ENCODE measurements around the gene CDK14. TPM values are rescaled to one million over a fixed set of nuclear protein-coding genes. Genes with fewer than 3 reads are reported as not detected.

CDK14 gene
- total RNA-seq, 1 experiment from 2014 or later: 23.6 TPM

DNA sequence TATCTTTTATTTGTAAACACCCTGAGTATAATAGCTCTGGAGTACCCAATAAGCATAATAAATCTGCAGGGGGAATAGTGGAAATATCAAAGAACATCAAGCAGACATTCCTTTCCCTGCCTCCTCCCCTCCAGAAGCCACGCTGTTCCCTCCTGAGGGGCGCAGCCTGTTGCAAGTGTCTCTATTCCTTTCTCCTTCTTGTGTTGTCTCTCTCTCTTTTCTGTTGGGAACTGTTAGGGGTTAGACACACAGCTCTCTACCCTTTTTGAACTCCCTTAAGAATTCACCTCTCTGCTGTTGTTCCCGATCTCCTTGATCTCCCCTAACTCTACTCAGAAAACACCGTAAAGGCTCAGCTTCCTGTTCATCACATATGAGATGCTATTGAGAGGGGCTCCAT lies 490.1 kb downstream of the CDK14 start:
- DNase-seq (ENCODE audit: low read depth): no peak

DNA sequence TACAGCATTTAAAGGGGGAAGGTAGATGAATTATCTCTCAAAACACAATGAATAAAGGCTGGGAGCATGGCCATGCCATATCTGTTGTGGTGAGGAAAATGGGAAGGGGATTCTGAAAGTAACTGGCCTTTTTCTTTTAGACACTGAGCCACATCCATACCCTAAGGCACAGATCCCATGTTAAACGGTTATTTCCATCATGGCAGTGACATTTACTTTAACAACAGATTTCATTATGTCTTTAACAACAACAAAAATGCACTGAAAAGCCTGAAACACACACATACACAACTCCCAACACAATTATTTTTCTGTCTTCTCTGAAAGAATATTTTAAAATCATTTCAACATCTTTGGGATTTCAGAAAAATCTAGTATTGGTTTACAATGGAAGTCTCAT lies 492.0 kb downstream of the CDK14 start:
- no peak for DNase-seq (ENCODE audit: low read depth)

DNA sequence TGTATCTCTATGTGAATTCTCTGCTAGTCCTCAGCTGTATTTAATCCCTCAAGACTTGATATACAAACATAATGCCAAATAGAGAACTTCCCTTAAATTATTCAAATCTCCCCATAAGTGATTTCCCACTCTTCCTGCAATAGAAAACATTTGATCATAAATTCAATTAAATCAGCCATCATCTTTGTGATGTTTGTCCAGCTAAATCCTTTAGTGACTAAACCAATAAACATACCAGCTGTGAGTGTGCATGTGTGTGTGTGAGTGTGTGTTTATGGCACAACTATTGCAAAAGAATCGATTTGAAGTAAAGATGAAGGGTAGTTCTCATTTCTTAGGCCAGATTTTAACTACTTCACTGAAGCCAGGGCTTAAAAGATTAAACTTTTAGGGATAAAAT lies 492.6 kb downstream of the CDK14 start:
- no peak for DNase-seq (ENCODE audit: low read depth)

DNA sequence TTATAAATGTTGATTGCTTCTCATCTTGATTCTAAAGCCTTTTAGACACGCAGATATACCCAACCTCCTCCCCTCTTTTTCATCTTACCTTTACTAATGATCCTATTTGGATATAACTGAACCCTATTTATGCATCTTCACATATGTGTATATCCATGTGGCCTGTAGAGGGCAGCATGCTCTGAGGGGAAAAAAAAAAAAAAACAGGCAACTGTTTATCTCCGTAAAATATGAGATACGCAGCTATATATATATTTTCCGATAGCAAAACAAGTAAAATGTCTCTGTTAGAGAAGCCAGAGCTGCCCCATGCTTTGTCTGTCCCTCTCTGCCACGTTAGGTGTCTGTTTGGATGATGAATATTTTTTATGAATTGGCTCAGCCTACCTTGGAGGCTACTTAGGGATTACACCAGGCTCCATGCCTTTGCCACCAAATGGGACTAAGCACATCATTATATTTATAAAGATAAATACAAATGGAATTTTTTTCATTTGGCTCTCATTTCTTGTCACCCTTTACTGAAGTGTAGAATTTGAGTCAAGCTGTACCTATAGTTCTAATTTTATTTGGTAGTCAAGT lies 493.4 kb downstream of the CDK14 start:
- peak; percentile 63 for DNase-seq (ENCODE audit: low read depth)

DNA sequence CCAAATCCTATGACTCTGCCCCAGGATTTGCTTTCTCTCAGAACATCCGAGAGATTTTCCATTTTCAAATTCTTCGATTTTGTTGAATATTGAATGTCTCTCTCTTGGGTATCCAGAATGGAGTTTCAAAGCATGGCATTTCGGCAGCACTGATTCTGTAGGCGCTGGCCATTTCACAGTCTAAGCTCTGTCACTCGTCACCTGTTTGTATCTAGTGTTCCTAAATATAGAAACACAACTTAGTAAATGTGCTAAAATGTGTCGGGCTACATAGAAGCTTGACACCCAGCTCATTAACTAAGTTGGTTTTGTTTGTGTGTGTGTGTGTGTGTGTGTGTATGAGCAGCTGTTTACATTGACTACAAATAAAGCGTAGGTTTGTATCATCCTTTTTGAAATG lies 494.6 kb downstream of the CDK14 start:
- no peak for DNase-seq (ENCODE audit: low read depth)

DNA sequence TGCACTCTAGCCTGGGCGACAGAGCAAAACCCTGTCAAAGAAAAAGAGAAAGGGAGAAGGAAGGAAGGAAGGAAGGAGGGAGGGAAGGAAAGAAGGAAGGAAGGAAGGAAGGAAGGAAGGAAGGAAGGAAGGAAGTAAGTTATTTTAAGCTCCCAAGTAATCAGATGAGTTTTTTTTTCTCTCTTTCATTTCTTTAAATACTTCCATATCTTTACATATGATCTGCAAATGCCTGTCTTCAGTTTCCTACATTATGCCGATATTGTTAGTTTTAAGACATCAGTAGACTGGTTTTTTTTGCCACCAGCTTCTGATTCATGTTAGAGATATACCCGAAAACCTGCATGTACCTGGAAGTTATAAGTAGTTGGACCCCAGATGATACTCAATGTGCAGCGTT lies 495.5 kb downstream of the CDK14 start:
- no peak for DNase-seq (ENCODE audit: low read depth)

DNA sequence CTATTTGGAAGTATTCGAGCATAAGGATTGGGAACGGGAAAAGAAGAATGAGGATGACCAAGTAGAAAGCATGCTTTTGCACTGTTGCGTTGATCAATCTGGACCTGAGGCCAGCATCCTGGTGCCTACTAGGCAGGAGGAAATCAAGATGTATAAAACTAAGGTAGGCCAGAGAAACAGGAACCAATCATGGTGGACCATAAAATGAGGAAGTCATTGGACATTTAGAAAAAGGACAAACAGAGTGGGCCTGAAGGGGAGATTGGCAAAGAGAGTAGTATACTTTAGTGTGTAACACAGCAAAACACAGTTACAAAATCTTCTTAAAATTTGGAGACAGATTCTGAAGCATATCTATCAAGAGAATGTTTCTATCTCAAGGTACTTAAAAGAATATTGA lies 497.1 kb downstream of the CDK14 start:
- DNase-seq (ENCODE audit: low read depth): no peak

DNA sequence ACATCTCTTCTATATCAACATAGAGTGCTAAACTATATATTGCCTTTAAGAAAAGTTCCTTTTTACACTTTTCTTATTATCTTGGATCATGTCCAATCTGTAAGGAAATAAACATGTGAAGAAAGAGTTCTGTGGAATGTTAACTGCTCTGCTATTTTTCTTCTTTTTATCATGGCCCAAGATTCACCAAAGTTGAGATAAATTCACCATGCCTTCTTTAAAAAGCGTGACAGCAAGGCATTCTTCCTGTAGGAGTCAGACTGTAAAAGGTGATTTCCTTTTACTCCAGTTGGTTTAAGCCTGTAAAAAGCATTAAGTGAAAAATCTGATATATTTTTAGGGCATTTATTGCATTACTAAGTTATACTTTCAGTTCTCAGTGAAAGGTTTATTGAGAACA lies 502.4 kb downstream of the CDK14 start:
- DNase-seq (ENCODE audit: low read depth): peak; percentile 27

DNA sequence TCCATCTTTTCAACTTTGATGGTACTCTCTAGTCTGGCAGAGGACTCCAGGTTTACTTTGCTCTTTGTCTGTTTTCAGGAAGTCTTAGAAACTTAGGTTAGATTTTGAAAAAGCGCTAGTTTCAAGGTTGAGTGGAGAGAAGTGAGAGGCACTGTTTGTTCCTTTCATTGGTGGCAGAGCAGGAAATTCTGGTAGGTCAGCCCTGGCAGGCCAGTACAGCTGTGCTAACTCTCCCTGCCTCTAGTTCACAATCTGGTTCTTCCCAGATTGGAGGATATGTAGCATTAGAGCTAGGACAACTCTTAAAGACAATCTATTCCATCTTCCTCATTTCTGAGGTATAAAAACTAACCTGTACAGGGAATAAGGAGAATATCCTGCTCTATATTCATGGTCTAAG lies 507.2 kb downstream of the CDK14 start:
- DNase-seq (ENCODE audit: low read depth): no peak

DNA sequence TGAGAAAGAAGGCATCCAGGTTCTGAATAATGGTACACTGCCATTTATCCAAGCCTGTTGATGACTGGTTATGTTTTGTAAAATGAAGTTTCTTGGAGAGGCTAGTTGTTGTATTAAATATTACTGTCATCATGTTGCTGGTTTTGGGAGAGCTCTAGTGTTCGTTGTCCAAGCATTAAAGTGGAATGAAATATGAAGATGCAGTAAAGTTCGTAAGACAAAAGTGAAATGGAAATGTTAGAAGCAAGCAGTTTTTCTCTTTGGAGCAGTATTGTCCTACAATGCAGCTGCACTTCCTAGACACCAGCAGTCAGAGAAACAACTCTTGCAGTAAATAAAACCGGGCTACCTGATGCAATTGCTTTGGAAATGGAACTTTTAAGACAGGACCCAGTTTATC lies 511.3 kb downstream of the CDK14 start:
- DNase-seq (ENCODE audit: low read depth): no peak

DNA sequence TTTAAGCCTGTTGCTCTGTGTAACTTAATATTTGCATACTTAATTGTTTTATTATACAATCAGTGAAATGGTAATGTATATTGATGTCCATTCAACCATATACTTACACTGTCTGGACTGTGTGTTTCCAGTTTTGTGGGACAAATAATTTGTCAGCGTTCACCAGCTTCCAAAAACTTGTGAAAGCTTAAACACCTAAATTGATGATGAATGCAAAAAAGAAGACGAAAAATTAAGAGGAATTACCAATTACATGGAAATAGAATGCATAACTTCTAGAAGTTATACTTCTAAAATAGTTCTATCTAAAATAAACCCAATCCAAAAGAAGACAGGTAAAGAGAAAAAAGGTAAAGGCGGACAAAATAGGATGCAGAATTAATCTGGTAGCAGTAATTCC lies 513.1 kb downstream of the CDK14 start:
- no peak for DNase-seq (ENCODE audit: low read depth)

DNA sequence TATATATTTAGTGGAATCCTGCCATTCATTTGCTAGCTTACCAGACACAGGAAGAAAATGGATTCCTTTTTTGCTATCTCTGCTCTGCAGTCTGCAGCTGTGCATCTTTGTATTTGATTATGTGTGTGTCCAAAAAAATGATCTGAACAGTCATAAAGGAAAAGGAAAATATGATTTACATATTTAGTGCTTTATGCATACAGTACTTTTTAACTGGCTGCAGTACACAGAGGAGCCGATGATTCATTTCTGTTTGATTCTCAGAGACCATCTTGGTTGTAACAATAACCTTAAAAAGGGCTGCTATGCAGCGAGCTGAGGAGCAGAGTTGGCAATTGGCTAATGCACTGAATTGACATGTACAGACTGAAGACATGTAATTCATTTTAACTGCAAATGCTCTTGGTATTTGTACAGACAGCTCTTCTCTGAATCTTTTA lies 516.8 kb downstream of the CDK14 start:
- DNase-seq (ENCODE audit: low read depth): peak; percentile 70

DNA sequence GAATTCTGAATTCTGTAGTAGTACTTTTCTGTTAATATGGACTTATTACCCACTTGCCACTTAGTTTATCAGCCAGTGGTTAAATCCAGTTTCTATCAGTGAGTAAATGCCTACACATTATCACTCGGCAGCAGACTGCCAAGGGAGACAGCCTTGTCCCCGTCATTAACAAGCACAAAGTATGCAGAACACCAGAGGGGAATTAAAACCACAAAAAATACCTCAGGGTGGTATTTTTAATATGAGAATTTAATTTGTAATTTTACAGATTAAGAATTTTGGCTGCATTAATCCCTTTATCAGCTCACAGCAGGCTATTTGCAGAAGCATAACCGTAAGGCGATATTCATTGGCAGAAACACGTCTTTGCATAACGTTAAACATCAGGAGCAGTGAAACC lies 518.1 kb downstream of the CDK14 start:
- no peak for DNase-seq (ENCODE audit: low read depth)

DNA sequence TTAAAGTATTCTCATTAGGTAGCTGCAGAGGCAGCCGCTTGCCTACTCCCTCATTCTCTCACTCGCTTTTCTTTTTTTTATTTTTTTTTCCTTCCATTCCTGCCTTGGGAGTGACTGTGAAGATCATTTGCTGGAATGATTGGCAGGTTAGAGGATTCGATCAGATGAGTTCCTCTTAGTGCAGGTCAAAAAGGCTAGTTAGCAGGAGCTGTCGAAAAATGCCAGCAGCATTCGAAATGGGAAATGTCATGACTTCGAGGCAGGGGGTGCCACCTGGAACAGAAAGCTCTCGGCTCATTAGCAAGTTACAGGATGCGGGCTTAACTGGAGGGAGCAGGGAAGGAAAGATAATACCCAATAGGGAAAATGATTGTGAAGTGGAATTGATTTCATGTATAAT lies 530.6 kb downstream of the CDK14 start:
- no peak for DNase-seq (ENCODE audit: low read depth)

DNA sequence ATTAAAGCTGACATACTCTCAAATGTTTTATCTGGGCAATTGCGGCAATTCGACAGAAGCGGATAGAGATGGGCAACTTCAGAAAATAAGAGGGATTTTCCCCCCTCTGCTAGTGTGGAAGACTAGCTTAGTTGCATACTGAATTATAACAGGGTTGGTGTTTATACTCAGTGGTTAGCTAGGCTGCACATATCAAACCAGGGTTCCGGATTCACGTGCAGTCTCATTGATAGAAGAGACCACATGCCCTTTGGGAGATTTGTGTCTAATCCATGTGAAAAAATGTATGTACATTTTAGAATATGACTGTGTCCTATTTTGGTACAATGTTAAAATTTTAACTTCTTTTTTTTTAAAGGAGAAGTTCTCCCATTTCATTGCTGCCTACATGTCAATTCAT lies 531.2 kb downstream of the CDK14 start:
- no peak for DNase-seq (ENCODE audit: low read depth)

DNA sequence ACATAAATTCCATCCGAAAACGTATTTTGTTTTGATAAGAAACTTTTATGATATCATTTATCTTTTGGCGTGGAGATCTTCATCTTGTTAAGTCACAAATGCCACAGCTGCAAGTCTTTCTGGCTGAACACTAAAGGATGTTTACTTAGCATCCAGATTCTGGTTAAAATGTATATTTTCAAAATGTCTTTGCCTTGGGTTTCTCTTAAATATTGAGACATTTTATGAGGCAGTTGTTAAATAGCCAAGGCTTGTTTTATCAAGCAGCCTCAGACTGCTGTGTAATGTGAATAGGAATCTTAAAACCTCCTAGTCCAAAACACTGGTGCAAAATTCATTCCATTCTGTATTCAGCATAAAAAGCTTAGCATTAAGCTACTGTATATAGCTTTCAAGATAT lies 531.8 kb downstream of the CDK14 start:
- no peak for DNase-seq (ENCODE audit: low read depth)

DNA sequence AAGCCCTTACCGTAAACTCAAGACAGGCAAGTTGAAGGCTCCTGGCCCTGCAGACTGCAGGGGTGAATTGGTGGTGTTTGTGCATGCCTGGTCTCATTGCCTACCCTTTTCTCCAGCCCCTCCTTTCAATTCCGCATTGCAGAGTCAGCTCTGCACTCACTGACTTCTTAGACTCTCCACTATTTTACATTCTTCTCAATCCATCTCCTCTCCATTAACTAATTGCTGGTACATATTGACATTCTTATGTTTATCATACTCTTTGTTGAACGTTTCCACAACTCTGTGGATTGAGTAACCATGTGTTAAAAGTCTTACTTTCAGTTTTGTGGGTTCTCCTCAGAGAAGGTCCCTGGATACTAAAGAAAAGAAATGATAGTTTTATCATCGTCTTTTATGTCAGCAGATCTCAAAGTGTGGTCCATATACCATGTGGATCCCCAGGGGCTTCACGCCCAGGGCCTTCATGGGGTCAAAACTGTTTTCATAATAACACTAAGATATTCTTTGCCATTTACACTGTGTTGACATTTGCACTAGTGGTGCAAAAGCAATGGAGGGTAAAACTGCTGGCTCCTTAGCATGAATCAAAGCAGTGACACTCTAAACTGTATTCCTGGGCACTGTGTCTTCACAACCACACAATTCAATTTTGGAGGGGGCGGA lies 532.7 kb downstream of the CDK14 start:
- DNase-seq (ENCODE audit: low read depth): no peak

DNA sequence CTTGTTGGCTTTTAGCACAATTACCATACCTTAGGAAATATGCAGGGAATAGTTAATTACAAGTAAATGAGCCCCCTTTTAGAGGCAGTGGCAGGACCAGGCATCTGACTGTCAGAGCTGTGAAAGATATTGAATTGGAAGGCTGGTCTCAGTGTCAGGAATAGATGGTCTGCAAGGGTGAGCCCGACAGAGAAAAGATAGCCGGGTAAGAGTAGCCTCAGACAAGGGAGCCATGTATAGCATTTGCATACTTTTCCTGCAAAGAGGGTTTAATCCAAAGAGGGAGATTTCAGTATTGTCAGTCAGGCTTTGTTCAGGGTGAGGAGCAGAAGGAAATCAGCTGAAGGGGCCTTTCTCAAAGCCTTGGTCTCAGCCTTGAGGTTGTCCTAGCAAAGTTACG lies 539.2 kb downstream of the CDK14 start:
- no peak for DNase-seq (ENCODE audit: low read depth)

DNA sequence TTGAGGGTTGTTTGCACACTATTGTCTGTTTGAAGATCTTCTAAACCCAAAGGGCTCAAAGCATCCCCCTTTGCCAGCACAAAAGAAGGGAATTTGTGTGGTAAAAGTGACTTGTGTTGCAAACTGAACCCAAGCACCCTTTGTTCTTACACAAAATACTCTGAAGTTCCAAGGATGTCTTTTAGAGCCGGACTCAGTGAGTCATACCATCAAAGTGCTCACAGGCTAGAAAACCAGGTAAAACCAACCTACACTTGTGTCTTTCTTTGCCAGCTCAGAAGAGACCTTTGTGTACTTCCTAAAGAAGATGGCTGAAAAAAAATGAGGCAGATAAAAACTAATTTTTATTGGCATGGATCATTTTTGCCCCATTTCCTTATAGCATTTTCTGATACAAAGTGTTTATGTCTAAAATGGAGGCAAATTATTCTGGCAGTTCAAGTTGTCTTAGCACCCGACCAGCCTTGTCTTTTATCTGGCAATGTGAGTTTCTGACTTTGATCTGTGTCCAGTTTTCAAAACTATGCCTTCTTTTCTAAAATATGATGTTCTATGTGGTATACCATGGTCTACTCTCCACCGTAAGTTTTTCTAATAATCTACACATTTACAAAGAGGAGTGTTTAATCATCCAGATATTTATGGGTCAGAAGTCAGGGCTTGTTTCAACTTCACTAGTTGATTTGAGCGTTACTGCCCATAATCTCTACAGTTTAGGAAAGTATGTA lies 539.7 kb downstream of the CDK14 start:
- no peak for DNase-seq (ENCODE audit: low read depth)

DNA sequence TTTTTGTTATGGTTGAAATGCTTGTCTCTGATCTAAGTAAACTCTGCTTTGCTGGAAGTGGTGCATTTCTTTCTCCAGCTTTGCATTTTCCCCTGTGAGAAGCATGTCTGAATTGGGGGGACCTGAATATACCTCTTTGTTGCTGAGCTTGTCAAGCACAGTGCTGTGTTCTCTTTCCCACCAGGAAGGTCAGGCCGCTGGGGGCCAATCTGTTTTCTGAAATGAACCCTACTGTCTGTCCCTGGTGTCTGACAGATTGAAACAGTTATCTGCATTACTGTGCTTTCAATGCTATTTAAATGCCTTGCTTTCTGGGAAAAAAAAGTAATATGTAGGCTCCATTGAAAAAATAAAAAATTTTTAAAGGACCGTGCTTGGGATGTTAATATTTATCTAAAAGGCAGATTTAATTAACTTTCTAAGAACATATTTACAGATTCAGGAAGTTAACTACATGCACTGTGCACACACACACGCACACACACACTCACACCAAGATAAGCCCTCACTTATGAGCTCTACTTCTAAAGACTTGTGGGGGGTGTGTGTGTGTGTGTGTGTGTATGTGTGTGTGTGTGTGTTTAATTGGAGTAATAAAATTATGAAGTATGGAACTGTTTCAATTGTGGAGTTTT lies 541.1 kb downstream of the CDK14 start:
- DNase-seq (ENCODE audit: low read depth): no peak

DNA sequence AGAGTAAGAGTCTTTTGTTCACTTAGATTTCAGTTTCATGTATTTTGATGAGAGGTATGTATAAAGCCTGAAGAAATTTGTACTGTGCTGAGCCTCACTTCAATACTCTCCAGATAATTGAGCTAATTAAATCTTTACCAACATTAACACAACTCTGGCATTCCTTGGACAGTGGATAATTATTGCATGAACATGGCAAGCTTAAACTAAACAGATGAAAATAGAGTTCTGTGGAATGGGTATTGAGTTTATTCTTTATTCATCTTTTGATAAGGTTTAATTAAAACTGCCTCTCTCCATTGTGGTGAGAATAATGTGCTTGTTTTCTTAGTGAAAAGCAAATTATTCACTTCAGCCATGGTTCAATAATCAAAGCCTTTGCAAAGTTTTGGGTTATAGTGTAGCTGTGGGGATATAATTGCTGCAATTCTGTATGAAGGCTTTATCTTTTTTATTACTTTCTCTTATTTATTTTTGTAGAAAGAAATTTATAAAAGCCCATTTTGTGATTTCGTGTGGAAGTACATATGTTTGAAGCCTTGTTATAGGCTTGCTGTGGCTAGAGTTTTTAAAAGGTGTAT lies 541.8 kb downstream of the CDK14 start:
- no peak for DNase-seq (ENCODE audit: low read depth)

DNA sequence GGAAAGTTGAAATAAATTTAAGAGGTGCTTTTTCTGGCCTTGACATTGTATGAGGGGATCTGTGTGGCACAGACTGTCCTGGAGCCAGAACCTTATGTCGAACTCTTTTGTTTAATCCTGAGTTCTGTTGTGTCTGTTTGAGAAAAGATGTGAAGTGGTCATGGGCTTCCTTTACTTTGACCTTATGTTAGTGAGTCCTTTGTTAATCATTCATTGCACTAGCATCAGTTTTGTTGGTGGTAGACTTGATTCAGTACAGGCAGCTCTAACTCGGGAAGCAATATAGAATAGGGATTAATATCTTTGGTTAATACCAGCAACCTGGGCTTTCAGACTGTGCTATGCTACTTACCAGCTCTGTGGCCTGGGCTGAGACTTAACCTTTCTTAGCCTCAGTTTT lies 544.2 kb downstream of the CDK14 start:
- DNase-seq (ENCODE audit: low read depth): no peak

Data from LHCN-M2 (cell line).